Esophagus squamous epithelium (tissue), 4 donors: ENCODE results near the gene PCNP.

Source experiments
- CTCF ChIP-seq, 6 experiments: fragments of 450-650 bp in 4 of 6; fragments of 200-600 bp in 2 of 6; sonication (generic) in 2 of 6; IDR thresholded peaks; one replicate each; pipeline ENCODE4 v1.5.1; 2016 to 2019; ENCODE audit warnings: antibody characterized with exemption in 6 of 6, mild to moderate bottlenecking in 4 of 6, moderate library complexity in 4 of 6
- POLR2A ChIP-seq, 4 donors: fragments of 450-650 bp; IDR thresholded peaks; one replicate each; pipeline ENCODE4 v1.6.1; 2017; ENCODE audit warnings: antibody characterized with exemption in 4 of 4, mild to moderate bottlenecking in 4 of 4, moderate library complexity in 3 of 4

- TF ChIP-seq CTCF (IDR thresholded peaks at IDR 0.05) = no peak
- peak in 3 of 4 donors; percentile 16 to 88 (median 80) for TF ChIP-seq POLR2A (IDR thresholded peaks at IDR 0.05)
These were observed 12.2 kb upstream of the PCNP start, which contains the start of gene TRMT10C for GRCh38 chr3:101561630-101562328.
